GM12873 (cell line): Measurements from ENCODE around the gene DTHD1.

Experiments
- TF ChIP-seq, protein P1 (sequence below): IDR thresholded peaks from 2 replicates; pipeline ENCODE4 v1.5.1; 2012; ENCODE audit warnings: low read depth, mild to moderate bottlenecking, moderate library complexity, low read length, control low read depth; ENCODE audit not compliant: insufficient read depth; ENCODE audit errors: missing control alignments

Gene DTHD1

DNA sequence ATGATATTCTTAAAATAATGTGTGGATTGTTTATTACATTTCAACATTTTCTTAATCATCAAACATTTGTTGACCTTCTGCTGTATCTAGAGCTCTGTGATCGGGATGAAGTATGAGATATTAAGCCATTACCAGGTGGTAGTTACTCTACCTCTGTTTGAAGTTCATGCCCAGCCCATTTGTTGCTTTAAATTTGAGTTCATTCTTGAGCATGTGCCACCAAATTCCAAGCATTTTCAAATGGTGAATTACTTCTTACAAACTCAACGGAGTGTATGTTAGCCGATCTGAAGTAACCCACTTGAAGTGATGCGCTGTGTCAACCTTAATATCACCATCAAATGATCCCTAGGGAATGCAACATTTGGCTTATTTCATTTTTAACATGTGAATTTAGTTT is 7.3 kb upstream of the DTHD1 start:
- TF ChIP-seq, protein P1, sequence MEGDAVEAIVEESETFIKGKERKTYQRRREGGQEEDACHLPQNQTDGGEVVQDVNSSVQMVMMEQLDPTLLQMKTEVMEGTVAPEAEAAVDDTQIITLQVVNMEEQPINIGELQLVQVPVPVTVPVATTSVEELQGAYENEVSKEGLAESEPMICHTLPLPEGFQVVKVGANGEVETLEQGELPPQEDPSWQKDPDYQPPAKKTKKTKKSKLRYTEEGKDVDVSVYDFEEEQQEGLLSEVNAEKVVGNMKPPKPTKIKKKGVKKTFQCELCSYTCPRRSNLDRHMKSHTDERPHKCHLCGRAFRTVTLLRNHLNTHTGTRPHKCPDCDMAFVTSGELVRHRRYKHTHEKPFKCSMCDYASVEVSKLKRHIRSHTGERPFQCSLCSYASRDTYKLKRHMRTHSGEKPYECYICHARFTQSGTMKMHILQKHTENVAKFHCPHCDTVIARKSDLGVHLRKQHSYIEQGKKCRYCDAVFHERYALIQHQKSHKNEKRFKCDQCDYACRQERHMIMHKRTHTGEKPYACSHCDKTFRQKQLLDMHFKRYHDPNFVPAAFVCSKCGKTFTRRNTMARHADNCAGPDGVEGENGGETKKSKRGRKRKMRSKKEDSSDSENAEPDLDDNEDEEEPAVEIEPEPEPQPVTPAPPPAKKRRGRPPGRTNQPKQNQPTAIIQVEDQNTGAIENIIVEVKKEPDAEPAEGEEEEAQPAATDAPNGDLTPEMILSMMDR: no peak

DNA sequence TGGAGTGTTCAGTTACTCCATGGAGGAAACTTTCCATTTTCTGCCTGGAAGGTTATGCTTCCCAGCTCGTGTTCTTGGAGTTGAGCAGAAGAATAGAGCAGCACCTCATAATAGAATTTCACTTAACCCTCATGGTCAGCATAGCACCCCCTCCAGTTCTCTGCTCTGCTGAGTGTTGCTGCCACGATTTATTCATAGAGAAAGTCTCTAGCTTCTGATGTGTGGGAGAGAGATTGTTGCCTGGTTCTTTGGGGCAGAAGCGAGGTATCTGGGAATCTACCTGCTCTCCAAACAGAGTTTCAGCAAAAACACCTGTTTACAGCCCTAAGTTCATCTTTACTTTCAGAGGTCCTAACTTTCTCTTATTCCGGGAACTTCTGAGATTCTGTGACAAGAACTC is 3.9 kb upstream of the DTHD1 start:
- TF ChIP-seq, protein P1: no peak

DNA sequence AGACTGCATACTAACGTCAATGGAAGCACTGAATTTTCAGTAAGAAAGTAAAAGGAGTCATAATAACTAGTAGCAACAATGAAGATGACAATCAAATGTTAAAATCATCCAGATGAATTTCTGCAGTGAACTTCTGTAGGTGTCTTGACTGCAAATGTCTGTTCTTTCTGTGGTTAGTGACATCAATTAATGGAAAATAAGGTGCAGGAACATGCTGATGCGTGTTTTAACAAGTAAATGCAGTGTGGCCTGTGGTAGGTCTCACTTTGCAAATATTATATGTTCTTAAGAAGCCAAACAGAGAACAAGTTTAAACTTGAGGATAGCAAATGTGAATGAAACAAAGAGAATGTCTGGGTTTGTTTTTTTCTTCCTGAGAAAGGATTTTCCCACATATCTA is 2.6 kb upstream of the DTHD1 start:
- TF ChIP-seq, protein P1: no peak

DNA sequence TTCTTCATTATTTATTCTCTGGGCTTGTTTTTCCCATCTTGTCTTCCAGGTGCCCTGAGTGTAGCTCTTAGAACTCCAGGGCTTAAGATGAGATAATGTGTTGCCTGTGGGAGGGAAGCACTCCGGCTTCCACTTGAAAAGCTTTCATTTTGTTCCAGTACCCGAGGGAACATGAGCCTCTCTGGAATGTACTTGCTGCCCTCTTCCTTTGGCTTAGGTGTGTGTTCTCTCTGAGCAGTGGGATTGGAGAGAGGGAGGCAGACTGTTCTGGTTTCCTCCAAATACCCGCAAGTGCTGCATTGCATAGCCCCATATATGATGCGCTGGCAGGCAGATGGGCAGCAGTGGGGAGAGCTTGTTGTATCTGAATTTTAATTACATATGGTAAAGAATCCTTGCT is 861 bp upstream of the DTHD1 start:
- TF ChIP-seq, protein P1: no peak

DNA sequence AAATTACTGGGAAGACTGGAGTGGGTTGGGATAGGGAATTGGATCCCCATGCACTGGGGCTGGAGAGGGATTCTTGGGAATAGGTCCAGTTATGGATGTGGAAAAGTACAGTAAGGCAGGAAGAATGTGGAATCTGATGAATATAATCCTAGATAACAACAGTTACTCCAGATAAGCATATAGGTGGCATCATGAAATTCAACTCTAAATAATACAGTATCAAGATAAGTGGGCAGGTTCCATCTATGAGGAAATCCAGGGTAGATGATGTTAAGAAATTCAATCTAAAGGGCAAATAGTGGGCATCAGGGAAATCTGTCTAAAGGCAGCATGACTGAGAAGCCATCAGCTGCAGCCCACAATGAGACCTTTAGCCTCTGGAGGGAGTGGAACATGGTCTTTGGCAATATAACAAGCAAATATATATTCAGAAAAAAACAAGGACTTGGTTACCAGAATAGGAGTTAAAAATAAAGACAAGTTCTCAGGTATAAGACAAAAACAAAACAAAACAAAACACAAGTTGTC is 1.2 kb downstream of the DTHD1 start:
- TF ChIP-seq, protein P1: no peak

DNA sequence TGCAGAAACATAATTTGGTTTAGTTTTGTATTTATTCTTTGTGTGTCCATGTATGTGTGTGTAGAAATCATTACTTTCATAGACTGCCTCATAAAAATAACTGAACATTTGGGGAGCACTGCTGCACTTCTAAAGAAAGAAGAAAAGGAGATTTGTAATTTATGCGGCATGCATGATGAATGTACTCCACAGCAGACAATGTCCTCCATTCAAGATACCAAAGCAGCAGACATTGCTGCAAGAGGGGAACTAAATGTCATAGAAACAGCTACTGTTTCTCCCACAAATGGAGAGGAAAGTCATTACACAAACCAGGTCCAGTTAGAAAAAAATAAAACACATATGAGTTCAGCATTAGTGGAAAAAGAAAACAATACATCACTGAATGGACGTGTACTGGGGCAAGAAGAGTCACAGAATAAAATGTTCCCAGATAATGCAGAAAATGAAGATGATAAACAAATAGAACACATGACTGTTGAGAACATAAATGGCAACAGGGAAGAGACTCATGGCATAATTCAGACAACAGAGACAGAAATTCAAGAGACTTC is 2.6 kb downstream of the DTHD1 start:
- TF ChIP-seq, protein P1: no peak

DNA sequence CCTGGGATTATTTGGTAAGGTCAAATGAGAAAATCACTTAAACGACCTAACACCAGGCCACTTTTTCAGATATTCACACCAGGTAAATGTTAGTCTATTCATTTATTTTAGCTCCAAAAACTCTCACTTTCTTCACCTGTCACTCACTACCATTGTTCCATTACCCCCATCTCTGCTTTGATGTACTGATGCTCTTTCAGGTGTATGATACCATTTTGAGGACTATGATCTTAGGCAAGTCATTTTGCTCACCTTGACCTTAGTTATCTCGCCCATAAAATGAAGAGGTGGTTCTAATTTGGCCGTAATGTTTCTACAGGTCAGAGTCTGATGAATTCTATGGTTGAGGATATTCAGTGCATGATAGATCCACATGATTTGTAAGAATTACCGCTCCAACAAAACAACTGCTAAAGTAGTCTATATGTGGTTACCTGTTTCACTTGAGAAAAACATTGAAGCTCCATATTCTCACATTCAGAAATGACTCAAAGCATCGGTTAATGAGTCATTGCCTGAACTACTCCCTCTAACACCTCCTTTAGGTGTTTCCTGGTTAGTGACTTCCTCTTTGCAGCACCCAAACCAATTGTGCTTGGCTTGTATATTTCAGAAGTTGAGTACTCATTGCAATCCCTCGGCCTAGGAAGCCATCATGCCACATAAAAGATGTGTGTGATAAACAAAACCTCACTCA is 4.5 kb downstream of the DTHD1 start:
- TF ChIP-seq, protein P1: peak; percentile 3
